IPS DF 4.7 (cell line): ENCODE data around the gene BZW1.
"Not testable (repeated sequence)": the region's sequence is repeated elsewhere in the genome, so short reads cannot be mapped to it uniquely, and the experiment has no call there.

ENCODE experiments used
- DNase-seq: peaks from one replicate; pipeline ENCODE4 v3.0.0-alpha.2; 2013; ENCODE audit warnings: low spot score; ENCODE audit errors: extremely low read depth

Gene BZW1

GRCh38 chr2:200790185-200790584 lies 21.5 kb upstream of the BZW1 start:
- no peak for DNase-seq

- DNase-seq = no peak
Measured at GRCh38 chr2:200791905-200792304, 19.8 kb upstream of the BZW1 start.

- no peak for DNase-seq
Measured at GRCh38 chr2:200794143-200794542, 17.6 kb upstream of the BZW1 start.

GRCh38 chr2:200795028-200795440 lies 16.7 kb upstream of the BZW1 start:
- no peak for DNase-seq

- DNase-seq = no peak
Measured at GRCh38 chr2:200796561-200796960, 15.1 kb upstream of the BZW1 start.

- no peak for DNase-seq
Measured at GRCh38 chr2:200797242-200797770, 14.4 kb upstream of the BZW1 start.

- no peak for DNase-seq
Measured at GRCh38 chr2:200798514-200798913, 13.2 kb upstream of the BZW1 start.

GRCh38 chr2:200800458-200800857 lies 11.3 kb upstream of the BZW1 start:
- no peak for DNase-seq

- DNase-seq = not testable (repeated sequence)
Measured at GRCh38 chr2:200801431-200801830, 10.3 kb upstream of the BZW1 start.

GRCh38 chr2:200809506-200810251 lies 2.0 kb upstream of the BZW1 start:
- DNase-seq = no peak

GRCh38 chr2:200810252-200810997 lies 1.3 kb upstream of the BZW1 start:
- no peak for DNase-seq

- no peak for DNase-seq
Measured at GRCh38 chr2:200810998-200811332, 745 bp upstream of the BZW1 start.

- no peak for DNase-seq
Measured at GRCh38 chr2:200812122-200813022, 662 bp downstream of the BZW1 start.

GRCh38 chr2:200814276-200814815 lies 2.6 kb downstream of the BZW1 start:
- DNase-seq = no peak

- no peak for DNase-seq
Measured at GRCh38 chr2:200814917-200815316, 3.2 kb downstream of the BZW1 start.

- not testable (repeated sequence) for DNase-seq
Measured at GRCh38 chr2:200818732-200819131, 7.0 kb downstream of the BZW1 start.

GRCh38 chr2:200820573-200821234 lies 9.0 kb downstream of the BZW1 start:
- DNase-seq = no peak

- DNase-seq = no peak
Measured at GRCh38 chr2:200821686-200822245, 10.1 kb downstream of the BZW1 start.

GRCh38 chr2:200828104-200828503 lies 16.4 kb downstream of the BZW1 start:
- DNase-seq = no peak

- DNase-seq = no peak
Measured at GRCh38 chr2:200828572-200829257, 17.0 kb downstream of the BZW1 start.
